HG03442 (cell line): ENCODE data around the gene RASA3.
"Not testable (repeated sequence)": the region's sequence is repeated elsewhere in the genome, so short reads cannot be mapped to it uniquely, and the experiment has no call there.

ENCODE experiments used
- ATAC-seq: cut with Tn5 transposase; IDR thresholded peaks from one replicate; pipeline ENCODE4 v1.9.1; 2021; ENCODE audit warnings: mild to moderate bottlenecking, moderate library complexity; ENCODE audit not compliant: unreplicated experiment

The RASA3 gene

GRCh38 chr13:113996081-113996911 lies 136.1 kb downstream of the RASA3 start:
- ATAC-seq, result no peak

- ATAC-seq, result no peak
Observed at GRCh38 chr13:113995051-113995601, 137.3 kb downstream of the RASA3 start.

- ATAC-seq, result no peak
Observed at GRCh38 chr13:113992276-113993005, 140.0 kb downstream of the RASA3 start.

GRCh38 chr13:113991676-113992179 lies 140.7 kb downstream of the RASA3 start:
- ATAC-seq, result no peak

- ATAC-seq, result no peak
Observed at GRCh38 chr13:113991191-113991669, 141.2 kb downstream of the RASA3 start.

- no peak for ATAC-seq
Observed at GRCh38 chr13:113990321-113990837, 142.0 kb downstream of the RASA3 start.

- ATAC-seq, result no peak
Observed at GRCh38 chr13:113989585-113990300, 142.7 kb downstream of the RASA3 start.

- not testable (repeated sequence) for ATAC-seq
Observed at GRCh38 chr13:113988859-113989258, 143.6 kb downstream of the RASA3 start.

- ATAC-seq, result no peak
Observed at GRCh38 chr13:113982296-113982661, 150.1 kb downstream of the RASA3 start.

GRCh38 chr13:113981611-113982295 lies 150.7 kb downstream of the RASA3 start:
- ATAC-seq, result no peak

GRCh38 chr13:113981194-113981605 lies 151.2 kb downstream of the RASA3 start:
- ATAC-seq, result no peak

- no peak for ATAC-seq
Observed at GRCh38 chr13:113980489-113981064, 151.8 kb downstream of the RASA3 start.

- no peak for ATAC-seq
Observed at GRCh38 chr13:113979791-113980471, 152.5 kb downstream of the RASA3 start.

GRCh38 chr13:113978741-113979481 lies 153.5 kb downstream of the RASA3 start:
- no peak for ATAC-seq

- no peak for ATAC-seq
Observed at GRCh38 chr13:113977976-113978375, 154.4 kb downstream of the RASA3 start.

GRCh38 chr13:113976711-113977684 lies 155.4 kb downstream of the RASA3 start:
- no peak for ATAC-seq

GRCh38 chr13:113975416-113975815 lies 157.0 kb downstream of the RASA3 start:
- no peak for ATAC-seq
